HG02884 (cell line): ENCODE data around the gene INSR.

Experiments
- ATAC-seq: cut with Tn5 transposase; IDR thresholded peaks from one replicate; pipeline ENCODE4 v1.9.1; 2021; ENCODE audit warnings: mild to moderate bottlenecking, moderate library complexity; ENCODE audit not compliant: unreplicated experiment

Gene INSR

DNA sequence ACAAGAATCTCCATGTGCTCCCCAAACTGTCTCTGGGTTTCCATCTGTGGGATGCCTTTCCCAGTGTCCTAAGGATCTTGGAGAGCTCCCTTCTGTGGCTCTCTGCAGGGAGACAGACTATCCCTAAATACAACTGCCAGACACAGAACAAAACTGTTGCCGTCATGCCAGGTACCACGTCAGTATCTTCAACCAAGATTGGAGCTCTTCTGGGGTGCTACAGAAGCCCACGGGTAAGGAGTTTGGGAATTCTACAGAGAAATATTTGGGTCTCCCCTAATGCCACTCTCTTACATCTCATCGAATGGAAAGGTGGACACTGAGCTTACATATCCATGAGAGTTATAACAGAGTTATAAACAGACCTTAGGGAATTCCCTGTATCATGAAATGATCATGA lies 230.9 kb downstream of the INSR start:
- no peak for ATAC-seq
